ENCODE data around the gene GPR39.
"Not testable (repeated sequence)": the region's sequence is repeated elsewhere in the genome, so short reads cannot be mapped to it uniquely, and the experiment has no call there.

GPR39 gene

DNA sequence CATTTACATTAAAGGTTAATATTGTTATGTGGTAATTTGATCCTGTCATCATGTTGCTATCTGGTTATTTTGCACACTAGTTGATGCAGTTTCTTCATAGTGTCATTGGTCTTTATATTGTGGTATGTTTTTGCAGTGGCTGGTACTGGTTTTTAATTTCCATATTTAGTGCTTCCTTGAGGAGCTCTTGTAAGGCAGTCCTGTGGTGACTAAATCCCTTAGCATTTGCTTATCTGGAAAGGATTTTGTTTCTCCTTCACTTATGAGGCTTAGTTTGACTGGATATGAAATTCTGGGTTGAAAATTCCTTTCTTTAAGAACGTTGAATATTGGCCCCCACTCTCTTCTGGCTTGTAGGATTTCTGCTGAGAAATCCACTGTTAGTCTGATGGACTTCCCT, 120.5 kb downstream of the GPR39 start:
- not testable (repeated sequence) for H3K27me3 Mint-ChIP-seq; DNase-seq; H3K27ac Mint-ChIP-seq; H3K36me3 Mint-ChIP-seq (ENCODE audit: low read depth); H3K4me3 Mint-ChIP-seq; H3K4me1 Mint-ChIP-seq (ENCODE audit: low read depth)
- H3K9me3 Mint-ChIP-seq = peaks cover 16% of the 10 kb centered on the region

GRCh38 chr2:132538331-132538855, 121.8 kb downstream of the GPR39 start:
- DNase-seq = no peak
- H3K9me3 Mint-ChIP-seq = peaks cover 13% of the 10 kb centered on the region
- H3K27me3 Mint-ChIP-seq = no peaks in the 10 kb centered on the region
- no peaks in the 10 kb centered on the region for H3K4me1 Mint-ChIP-seq (ENCODE audit: low read depth)
- H3K36me3 Mint-ChIP-seq (ENCODE audit: low read depth) = no peaks in the 10 kb centered on the region
- H3K27ac Mint-ChIP-seq = no peak overlapping the region
- H3K4me3 Mint-ChIP-seq = no peak overlapping the region

DNA sequence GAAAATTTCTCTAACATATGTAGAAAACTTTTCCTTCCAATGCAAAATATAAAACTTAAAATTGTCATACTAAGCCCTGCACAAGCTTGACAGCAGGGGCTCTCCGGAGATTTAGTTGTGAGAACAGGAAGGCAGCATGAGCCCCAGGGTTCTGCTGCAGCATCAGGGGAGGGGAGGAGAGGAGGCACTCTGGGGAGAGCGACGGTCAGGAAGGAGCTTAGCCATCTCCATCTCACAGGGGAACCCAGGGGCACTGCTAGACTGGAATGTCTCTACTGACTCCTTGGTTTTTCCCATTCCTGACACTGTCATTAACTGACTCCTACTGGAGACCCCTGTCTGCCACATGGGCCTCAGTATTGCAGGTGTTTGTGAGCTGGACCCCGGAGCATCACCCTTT, 123.6 kb downstream of the GPR39 start:
- H3K27me3 Mint-ChIP-seq = no peaks in the 10 kb centered on the region
- no peaks in the 10 kb centered on the region for H3K4me1 Mint-ChIP-seq (ENCODE audit: low read depth)
- no peak overlapping the region for H3K4me3 Mint-ChIP-seq
- H3K36me3 Mint-ChIP-seq (ENCODE audit: low read depth) = no peaks in the 10 kb centered on the region
- H3K27ac Mint-ChIP-seq = no peak overlapping the region
- peaks cover 9% of the 10 kb centered on the region for H3K9me3 Mint-ChIP-seq
- no peak for DNase-seq

GRCh38 chr2:132542953-132543569, 126.5 kb downstream of the GPR39 start:
- no peaks in the 10 kb centered on the region for H3K9me3 Mint-ChIP-seq
- H3K36me3 Mint-ChIP-seq (ENCODE audit: low read depth) = no peaks in the 10 kb centered on the region
- H3K4me3 Mint-ChIP-seq = no peak overlapping the region
- no peak for DNase-seq
- H3K27ac Mint-ChIP-seq = no peak overlapping the region
- no peaks in the 10 kb centered on the region for H3K27me3 Mint-ChIP-seq
- H3K4me1 Mint-ChIP-seq (ENCODE audit: low read depth) = no peaks in the 10 kb centered on the region

DNA sequence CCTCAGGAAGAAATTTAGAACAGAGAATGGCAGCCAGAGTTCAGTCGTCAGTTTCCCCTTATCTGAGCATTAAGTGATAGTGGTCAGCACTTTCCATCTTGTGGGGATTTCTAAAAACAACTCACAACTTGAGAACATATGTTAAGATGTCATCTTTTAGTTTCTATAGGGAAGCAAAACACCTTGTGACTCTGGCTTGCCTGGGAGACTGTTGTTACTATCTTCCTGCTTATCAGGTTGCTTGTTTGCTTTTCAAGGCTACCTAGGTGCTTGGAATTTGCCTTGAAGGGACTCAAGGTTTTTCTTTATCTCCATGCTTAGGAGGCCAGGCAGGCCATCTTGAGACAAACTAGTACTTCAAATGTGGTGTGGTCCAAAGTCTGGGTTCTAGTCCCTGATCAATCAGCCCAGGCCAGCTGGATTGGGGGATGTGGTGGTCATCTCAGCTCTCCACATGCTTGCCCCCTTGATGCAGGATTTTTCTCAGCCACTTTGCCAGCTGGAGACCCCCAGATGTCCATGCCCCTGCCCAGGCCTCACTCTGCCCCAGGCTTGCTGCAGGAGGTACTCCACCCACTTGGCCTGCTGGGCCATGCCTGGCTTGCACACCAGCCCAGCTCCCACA, 127.5 kb downstream of the GPR39 start:
- no peak for DNase-seq
- Mint-ChIP-seq H3K27ac (no peak overlapping the region), H3K9me3 (no peaks in the 10 kb centered on the region), H3K4me3 (no peak overlapping the region), H3K36me3 (ENCODE audit: low read depth) (no peaks in the 10 kb centered on the region), H3K4me1 (ENCODE audit: low read depth) (no peaks in the 10 kb centered on the region), H3K27me3 (no peaks in the 10 kb centered on the region)

DNA sequence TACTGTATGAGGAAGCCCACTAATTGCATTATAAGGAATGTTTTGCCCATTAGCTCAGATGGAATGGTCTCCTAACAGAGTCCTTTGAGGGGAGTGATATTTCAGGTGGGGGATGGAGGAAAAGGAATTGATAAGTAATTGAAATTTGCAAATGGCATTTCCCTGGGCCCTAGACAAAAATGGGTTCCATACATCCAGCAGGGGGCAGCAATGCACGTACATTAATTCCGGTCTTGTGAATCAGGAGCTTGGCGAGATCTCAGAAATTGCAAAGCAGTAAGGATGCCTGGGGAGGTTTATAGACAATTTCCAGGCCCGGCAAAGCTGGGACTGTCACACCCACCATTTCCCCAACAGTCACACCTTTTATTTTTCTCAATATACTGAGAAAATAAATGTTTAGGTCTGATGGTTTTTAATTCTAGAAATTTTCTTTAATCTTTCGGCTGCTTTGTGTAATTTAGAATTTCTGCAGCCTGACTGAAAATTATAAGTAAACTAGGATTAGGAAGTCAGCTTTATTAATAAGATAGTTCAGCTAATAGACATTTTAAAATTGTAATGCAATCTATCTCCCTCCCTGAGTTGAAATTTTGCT, 130.6 kb downstream of the GPR39 start:
- H3K27me3 Mint-ChIP-seq = no peaks in the 10 kb centered on the region
- no peaks in the 10 kb centered on the region for H3K4me1 Mint-ChIP-seq (ENCODE audit: low read depth)
- H3K27ac Mint-ChIP-seq = no peak overlapping the region
- H3K9me3 Mint-ChIP-seq = no peaks in the 10 kb centered on the region
- DNase-seq = no peak
- H3K4me3 Mint-ChIP-seq = no peak overlapping the region
- no peaks in the 10 kb centered on the region for H3K36me3 Mint-ChIP-seq (ENCODE audit: low read depth)

GRCh38 chr2:132549935-132550670, 133.5 kb downstream of the GPR39 start:
- Mint-ChIP-seq H3K4me3 (no peak overlapping the region), H3K27ac (no peak overlapping the region), H3K4me1 (ENCODE audit: low read depth) (no peaks in the 10 kb centered on the region), H3K36me3 (ENCODE audit: low read depth) (no peaks in the 10 kb centered on the region), H3K27me3 (no peaks in the 10 kb centered on the region), H3K9me3 (no peaks in the 10 kb centered on the region)
- DNase-seq = no peak

DNA sequence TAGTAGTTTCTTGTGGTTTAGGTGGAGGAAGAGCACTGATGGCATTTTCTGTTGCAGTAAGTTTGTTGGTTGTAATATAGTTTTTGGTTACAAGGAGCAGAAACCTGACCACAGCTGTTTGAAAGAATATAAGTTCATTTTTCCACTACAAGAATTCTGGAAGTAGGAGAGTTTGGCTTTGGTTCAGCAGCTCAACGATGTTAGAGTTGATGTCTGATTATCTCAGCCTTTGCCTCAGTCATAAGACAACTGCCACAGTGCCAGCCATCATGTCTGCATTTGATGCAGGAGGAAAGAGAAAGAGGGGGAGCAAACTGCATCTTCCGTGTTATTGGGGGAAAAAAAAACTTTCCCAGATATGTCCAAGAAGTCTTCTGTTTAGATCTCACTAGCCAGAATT, 134.3 kb downstream of the GPR39 start:
- no peak for DNase-seq
- H3K36me3 Mint-ChIP-seq (ENCODE audit: low read depth) = no peaks in the 10 kb centered on the region
- no peak overlapping the region for H3K27ac Mint-ChIP-seq
- no peaks in the 10 kb centered on the region for H3K27me3 Mint-ChIP-seq
- no peaks in the 10 kb centered on the region for H3K9me3 Mint-ChIP-seq
- H3K4me3 Mint-ChIP-seq = no peak overlapping the region
- no peaks in the 10 kb centered on the region for H3K4me1 Mint-ChIP-seq (ENCODE audit: low read depth)

GRCh38 chr2:132557694-132558093, 141.1 kb downstream of the GPR39 start:
- no peaks in the 10 kb centered on the region for H3K27me3 Mint-ChIP-seq

GRCh38 chr2:132559326-132559725, 142.7 kb downstream of the GPR39 start:
- Mint-ChIP-seq H3K27me3 (no peaks in the 10 kb centered on the region), H3K4me1 (ENCODE audit: low read depth) (no peaks in the 10 kb centered on the region), H3K9me3 (no peaks in the 10 kb centered on the region), H3K4me3 (no peak overlapping the region), H3K27ac (no peak overlapping the region), H3K36me3 (ENCODE audit: low read depth) (no peaks in the 10 kb centered on the region)
- DNase-seq = no peak

More at GRCh38 chr2:132557694-132558093, 141.1 kb downstream of the GPR39 start:
- Mint-ChIP-seq H3K4me1 (ENCODE audit: low read depth) (no peaks in the 10 kb centered on the region), H3K4me3 (no peak overlapping the region), H3K9me3 (no peaks in the 10 kb centered on the region), H3K27ac (no peak overlapping the region), H3K36me3 (ENCODE audit: low read depth) (no peaks in the 10 kb centered on the region)
- no peak for DNase-seq

DNA sequence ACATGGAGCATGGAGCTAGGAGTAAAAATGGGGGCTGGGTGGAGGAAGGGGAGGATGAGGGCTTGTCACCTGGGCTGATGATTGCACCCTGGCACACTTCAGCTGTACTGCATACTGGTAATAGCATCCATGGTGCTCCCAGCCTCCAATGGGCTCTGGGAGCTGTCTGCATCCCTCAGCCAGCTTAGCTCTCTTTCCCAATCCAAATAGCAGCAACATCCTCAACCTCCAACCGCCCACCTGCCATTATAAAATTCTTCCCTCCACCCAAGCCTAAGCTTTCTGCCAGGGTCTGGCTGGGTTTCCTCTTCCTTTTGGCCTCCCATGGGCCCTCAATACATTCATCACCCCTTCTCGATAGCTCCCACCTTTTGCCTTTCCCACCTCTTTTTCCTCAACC, 143.3 kb downstream of the GPR39 start:
- H3K9me3 Mint-ChIP-seq = no peaks in the 10 kb centered on the region

GRCh38 chr2:132560562-132560961, 144.0 kb downstream of the GPR39 start:
- no peak overlapping the region for H3K27ac Mint-ChIP-seq
- H3K9me3 Mint-ChIP-seq = no peaks in the 10 kb centered on the region
- no peaks in the 10 kb centered on the region for H3K27me3 Mint-ChIP-seq
- no peaks in the 10 kb centered on the region for H3K36me3 Mint-ChIP-seq (ENCODE audit: low read depth)
- no peak overlapping the region for H3K4me3 Mint-ChIP-seq
- no peaks in the 10 kb centered on the region for H3K4me1 Mint-ChIP-seq (ENCODE audit: low read depth)
- no peak for DNase-seq

More for the DNA sequence above, 143.3 kb downstream of the GPR39 start:
- no peaks in the 10 kb centered on the region for H3K36me3 Mint-ChIP-seq (ENCODE audit: low read depth)
- no peak overlapping the region for H3K4me3 Mint-ChIP-seq
- DNase-seq = no peak
- H3K27ac Mint-ChIP-seq = no peak overlapping the region
- H3K4me1 Mint-ChIP-seq (ENCODE audit: low read depth) = no peaks in the 10 kb centered on the region
- H3K27me3 Mint-ChIP-seq = no peaks in the 10 kb centered on the region

DNA sequence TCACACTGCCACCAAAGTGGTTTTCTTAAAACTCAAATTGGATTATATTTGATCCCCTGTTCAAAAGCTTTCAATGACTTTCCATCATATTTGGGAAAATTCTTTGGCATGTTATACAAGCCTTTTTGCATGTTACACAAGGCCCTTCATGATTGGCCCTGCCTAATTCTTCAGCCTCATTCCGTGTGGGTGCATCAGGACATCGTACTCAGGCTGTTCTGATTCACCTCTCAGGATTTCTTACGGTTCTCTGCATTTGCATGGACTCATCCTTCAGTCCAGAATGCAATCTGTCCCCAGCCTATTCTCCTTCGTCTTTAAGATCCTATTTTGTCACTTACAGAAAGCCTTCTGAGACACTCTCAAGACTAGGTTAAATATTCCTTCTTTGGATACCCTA, 145.6 kb downstream of the GPR39 start:
- DNase-seq = no peak
- H3K27me3 Mint-ChIP-seq = no peaks in the 10 kb centered on the region
- no peak overlapping the region for H3K4me3 Mint-ChIP-seq
- no peaks in the 10 kb centered on the region for H3K4me1 Mint-ChIP-seq (ENCODE audit: low read depth)
- H3K27ac Mint-ChIP-seq = no peak overlapping the region
- no peaks in the 10 kb centered on the region for H3K9me3 Mint-ChIP-seq
- H3K36me3 Mint-ChIP-seq (ENCODE audit: low read depth) = no peaks in the 10 kb centered on the region

DNA sequence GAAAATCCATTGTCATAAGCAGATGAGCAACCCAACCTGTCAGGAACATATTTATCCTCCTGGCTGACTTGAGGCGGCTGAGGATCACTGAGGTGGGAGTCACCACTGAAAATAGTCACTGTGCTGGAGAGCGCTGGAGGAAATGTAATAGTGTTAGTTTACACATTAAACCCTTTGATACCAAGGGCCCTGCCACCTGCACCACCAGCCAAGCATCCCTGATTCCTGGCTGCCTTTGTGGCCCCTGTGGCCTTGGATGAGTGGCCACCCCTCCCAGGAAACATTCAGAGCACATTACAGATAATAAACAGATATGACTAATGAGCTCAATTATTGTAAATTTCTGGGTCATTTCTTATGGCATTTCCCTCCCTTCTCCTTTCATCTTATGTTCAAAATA, 147.5 kb downstream of the GPR39 start:
- no peak for DNase-seq
- no peaks in the 10 kb centered on the region for H3K27me3 Mint-ChIP-seq
- H3K9me3 Mint-ChIP-seq = peaks cover 3% of the 10 kb centered on the region

GRCh38 chr2:132566379-132566778, 149.8 kb downstream of the GPR39 start:
- no peak for DNase-seq
- Mint-ChIP-seq H3K27ac (no peak overlapping the region), H3K27me3 (no peaks in the 10 kb centered on the region), H3K9me3 (peaks cover 3% of the 10 kb centered on the region), H3K36me3 (ENCODE audit: low read depth) (no peaks in the 10 kb centered on the region), H3K4me1 (ENCODE audit: low read depth) (no peaks in the 10 kb centered on the region), H3K4me3 (no peak overlapping the region)

More for the DNA sequence above, 147.5 kb downstream of the GPR39 start:
- no peaks in the 10 kb centered on the region for H3K36me3 Mint-ChIP-seq (ENCODE audit: low read depth)
- no peak overlapping the region for H3K27ac Mint-ChIP-seq
- H3K4me1 Mint-ChIP-seq (ENCODE audit: low read depth) = no peaks in the 10 kb centered on the region
- no peak overlapping the region for H3K4me3 Mint-ChIP-seq
